Naive thymus-derived CD4-positive, alpha-beta T cell (primary cell): ENCODE data around the gene SUPT20HL1. TPM values are rescaled to one million over a fixed set of nuclear protein-coding genes. Genes with fewer than 3 reads are reported as not detected.
"Not testable (repeated sequence)": the region's sequence is repeated elsewhere in the genome, so short reads cannot be mapped to it uniquely, and the experiment has no call there.

Experiments
- ATAC-seq: fragments of 150-1000 bp; cut with Tn5 transposase; 2 replicates; pipeline ENCODE4 v1.10.0; 2021; ENCODE audit warnings: mild to moderate bottlenecking, moderate library complexity
- CTCF ChIA-PET: fragments of 350-600 bp; sonication (Branson Sonifier 250); formaldehyde crosslinking; loops from one replicate; lab custom pipeline; 2021; ENCODE audit warnings: antibody characterized with exemption; lab: Charles Lee
- POLR2A ChIA-PET: fragments of 350-600 bp; sonication (Branson Sonifier 250); formaldehyde crosslinking; loops from one replicate; lab custom pipeline; 2021; ENCODE audit warnings: antibody characterized with exemption, inconsistent platforms; lab: Charles Lee
- DNase-seq, 9 donors: peaks; one replicate each; pipeline versions ENCODE4 v3.0.0 to v3.0.0-alpha.2; 2020 to 2022; ENCODE audit warnings: mixed read lengths in 1 of 9
- H3K27ac ChIP-seq: one replicate; pipeline ENCODE4 v1.7.0; 2013; ENCODE audit warnings: mild to moderate bottlenecking, low read depth, low read length, moderate library complexity
- H3K27me3 ChIP-seq, 2 donors: one replicate each; pipeline ENCODE4 v1.7.0; 2013; ENCODE audit warnings: low read length in 2 of 2, mild to moderate bottlenecking in 2 of 2, moderate library complexity in 2 of 2; ENCODE audit not compliant: control insufficient read depth in 2 of 2, insufficient read depth in 2 of 2
- H3K36me3 ChIP-seq, 3 experiments: 1 replicate in 2 of 3; 2 replicates in 1 of 3; pipeline ENCODE4 v1.7.0; 2013; ENCODE audit warnings: low read length in 3 of 3, mild to moderate bottlenecking in 3 of 3, moderate library complexity in 1 of 3; ENCODE audit not compliant: insufficient read depth in 3 of 3, control insufficient read depth in 2 of 3
- H3K4me1 ChIP-seq, 2 donors: one replicate each; pipeline ENCODE4 v1.7.0; 2013; ENCODE audit warnings: low read length in 2 of 2, mild to moderate bottlenecking in 2 of 2, moderate library complexity in 1 of 2; ENCODE audit not compliant: control insufficient read depth in 2 of 2, insufficient read depth in 2 of 2
- H3K4me3 ChIP-seq: 2 replicates; pipeline ENCODE4 v1.7.0; 2013; ENCODE audit warnings: mild to moderate bottlenecking, low read length
- H3K9me3 ChIP-seq, 3 experiments: 1 replicate in 2 of 3; 2 replicates in 1 of 3; pipeline ENCODE4 v1.7.0; 2013; ENCODE audit warnings: low read length in 3 of 3; ENCODE audit not compliant: control insufficient read depth in 2 of 3
- H3K27ac Mint-ChIP-seq, 9 donors: one replicate each; pipeline ENCODE4 v1.8.0; 2020 to 2022; ENCODE audit warnings: mixed read lengths in 9 of 9, mild to moderate bottlenecking in 8 of 9, moderate library complexity in 5 of 9, inconsistent platforms in 2 of 9
- H3K27me3 Mint-ChIP-seq, 5 donors: one replicate each; pipeline ENCODE4 v1.8.0; 2021 to 2022; ENCODE audit warnings: mixed read lengths in 5 of 5, mild to moderate bottlenecking in 1 of 5
- H3K36me3 Mint-ChIP-seq, 5 donors: one replicate each; pipeline ENCODE4 v1.8.0; 2020 to 2022; ENCODE audit warnings: mixed read lengths in 5 of 5, mild to moderate bottlenecking in 3 of 5, inconsistent platforms in 1 of 5
- H3K4me1 Mint-ChIP-seq, 7 donors: one replicate each; pipeline ENCODE4 v1.8.0; 2020 to 2022; ENCODE audit warnings: mixed read lengths in 7 of 7, mild to moderate bottlenecking in 3 of 7, inconsistent platforms in 1 of 7
- H3K4me3 Mint-ChIP-seq, 10 donors: one replicate each; pipeline ENCODE4 v1.8.0; 2020 to 2022; ENCODE audit warnings: mild to moderate bottlenecking in 10 of 10, mixed read lengths in 10 of 10, moderate library complexity in 6 of 10, inconsistent platforms in 2 of 10
- H3K9me3 Mint-ChIP-seq, 11 donors: one replicate each; pipeline ENCODE4 v1.8.0; 2020 to 2022; ENCODE audit warnings: mixed read lengths in 11 of 11, mild to moderate bottlenecking in 4 of 11, inconsistent platforms in 1 of 11, moderate library complexity in 1 of 11
- intact Hi-C, 2 donors: fragments of 100-400 bp; cut with micrococcal nuclease; formaldehyde crosslinking; loops; one replicate each; pipeline ENCODE4 v1.15.1; 2023
- polyA plus RNA-seq, 2 donors: library from polyadenylated mRNA; unstranded; fragments of 300-500 nt; fragmentation: Illumina TruSeq; gene quantifications; one replicate each; pipeline ENCODE4 v1.2.3, GENCODE V29; 2021
- total RNA-seq, 6 experiments: library from RNA in 5 of 6; stranded (reverse) in 5 of 6; gene quantifications; 1 replicate in 5 of 6; 2 replicates in 1 of 6; pipeline ENCODE4 v1.2.3 and lab custom pipeline; 2021 to 2026

SUPT20HL1 gene
- total RNA-seq (not detected), polyA plus RNA-seq (not detected), total RNA-seq (lab: John Stamatoyannopoulos, UW) (not detected)

DNA sequence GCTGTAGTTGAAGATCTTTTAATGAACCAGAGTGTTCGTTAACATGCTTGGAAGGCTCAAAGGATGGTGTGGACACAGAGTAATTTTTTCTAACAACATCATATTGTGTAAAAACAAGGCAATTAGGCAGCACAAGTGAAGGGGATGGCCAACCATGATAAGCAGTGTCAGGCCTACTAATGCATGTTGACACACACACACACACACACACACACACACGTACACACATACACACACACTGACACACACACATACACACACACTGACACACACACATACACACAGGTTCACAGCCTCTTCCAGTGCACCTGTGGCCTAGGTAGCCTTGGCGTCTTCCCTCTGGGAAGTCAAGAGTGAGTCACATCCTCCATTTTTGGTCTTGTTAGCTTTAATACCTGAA lies at the start of gene SUPT20HL1:
TSS of gene SUPT20HL1 (plus strand) at position 368 of the 400 bp plus-strand sequence. CDS start 2,122 bp downstream, outside the sequence.
- ChIA-PET POLR2A (no interaction called here), CTCF (no interaction called here)
- intact Hi-C loops = no loop called here
- H3K4me3 ChIP-seq = no peak within 1 kb of the TSS
- H3K4me1 ChIP-seq = no peaks in the 10 kb centered on the region
- Mint-ChIP-seq H3K27me3 (no peaks in the 10 kb centered on the region), H3K4me1 (peaks cover 0 to 11% (median 0%) of the 10 kb centered on the region in 7 donors), H3K4me3 (no peak within 1 kb of the TSS), H3K27ac (no peak within 1 kb of the TSS), H3K9me3 (no peaks in the 10 kb centered on the region), H3K36me3 (no peaks in the 10 kb centered on the region)
- DNase-seq = no peak
- no peaks in the 10 kb centered on the region for H3K36me3 ChIP-seq
- no peak within 1 kb of the TSS for H3K27ac ChIP-seq
- no peaks in the 10 kb centered on the region for H3K9me3 ChIP-seq
- no peak for ATAC-seq
- no peaks in the 10 kb centered on the region for H3K27me3 ChIP-seq

DNA sequence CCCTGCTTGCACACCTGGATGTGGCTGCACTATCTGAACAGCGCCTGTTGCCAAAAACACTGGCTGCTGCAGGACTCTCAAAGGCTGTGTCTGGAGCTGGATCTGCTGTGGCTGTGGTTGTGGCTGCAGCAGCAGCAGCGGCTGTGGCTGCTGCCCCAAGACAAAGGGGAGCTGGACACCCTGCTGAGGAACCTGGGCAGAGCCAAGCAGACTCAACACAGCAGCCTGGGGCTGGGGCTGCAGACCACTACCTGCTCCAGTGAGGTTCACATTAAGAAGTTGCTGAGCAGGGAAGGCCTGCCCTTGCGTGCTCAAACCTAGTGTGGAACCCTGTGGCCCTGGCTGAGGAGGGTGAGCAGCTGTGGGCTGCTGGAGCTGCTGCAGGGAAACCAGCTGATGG lies 49.5 kb upstream of the SUPT20HL1 start:
- H3K9me3 Mint-ChIP-seq, intact Hi-C loops, H3K36me3 Mint-ChIP-seq, H3K27me3 Mint-ChIP-seq, ATAC-seq, H3K27ac Mint-ChIP-seq, H3K4me3 ChIP-seq, CTCF ChIA-PET, H3K36me3 ChIP-seq, H3K4me1 ChIP-seq, POLR2A ChIA-PET, H3K9me3 ChIP-seq, H3K4me3 Mint-ChIP-seq, H3K27ac ChIP-seq, DNase-seq, H3K27me3 ChIP-seq: not testable (repeated sequence)
- H3K4me1 Mint-ChIP-seq = peaks cover 0 to 12% (median 0%) of the 10 kb centered on the region in 7 donors

DNA sequence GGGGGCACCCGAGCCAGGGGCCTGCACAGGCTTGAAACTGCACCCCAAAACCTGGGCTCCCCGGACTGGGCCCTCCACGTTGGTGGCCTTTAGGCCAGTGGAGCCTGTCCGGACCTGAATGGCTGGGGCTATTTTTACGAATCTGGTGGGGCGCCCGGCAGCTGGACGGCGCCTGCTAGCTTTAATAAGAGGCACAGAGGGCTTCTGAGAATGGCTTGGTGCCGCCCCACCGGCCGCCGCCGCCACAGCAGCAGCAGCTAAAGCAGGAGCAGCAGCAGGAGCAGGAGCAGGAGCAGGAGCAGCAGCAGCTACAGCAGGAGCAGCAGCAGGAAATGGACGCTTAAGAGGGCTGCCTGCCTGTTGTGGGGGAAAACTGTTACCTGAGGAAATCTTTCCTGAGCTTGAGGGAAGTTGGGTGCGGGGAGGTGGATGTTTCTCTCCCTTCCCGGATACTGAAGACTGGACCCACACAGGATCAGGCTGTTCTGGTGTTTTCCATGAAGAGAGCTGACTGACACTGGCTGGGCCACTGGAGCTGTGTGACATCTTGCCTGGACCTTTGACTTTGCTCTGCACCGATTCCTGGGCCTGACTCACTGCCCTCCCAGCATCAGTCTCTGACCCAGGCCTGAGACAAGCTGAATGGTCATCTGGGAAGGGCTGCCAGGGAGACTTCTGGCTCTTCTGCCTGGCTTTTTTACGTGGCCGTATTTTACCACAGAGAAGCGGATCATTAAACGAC lies 48.8 kb upstream of the SUPT20HL1 start:
- H3K36me3 ChIP-seq, POLR2A ChIA-PET, CTCF ChIA-PET, H3K4me1 ChIP-seq, H3K4me1 Mint-ChIP-seq, H3K4me3 ChIP-seq, H3K27ac ChIP-seq, H3K27me3 Mint-ChIP-seq, H3K27me3 ChIP-seq, intact Hi-C loops, ATAC-seq, H3K4me3 Mint-ChIP-seq, H3K9me3 ChIP-seq, H3K9me3 Mint-ChIP-seq, H3K27ac Mint-ChIP-seq, H3K36me3 Mint-ChIP-seq, DNase-seq: not testable (repeated sequence)

DNA sequence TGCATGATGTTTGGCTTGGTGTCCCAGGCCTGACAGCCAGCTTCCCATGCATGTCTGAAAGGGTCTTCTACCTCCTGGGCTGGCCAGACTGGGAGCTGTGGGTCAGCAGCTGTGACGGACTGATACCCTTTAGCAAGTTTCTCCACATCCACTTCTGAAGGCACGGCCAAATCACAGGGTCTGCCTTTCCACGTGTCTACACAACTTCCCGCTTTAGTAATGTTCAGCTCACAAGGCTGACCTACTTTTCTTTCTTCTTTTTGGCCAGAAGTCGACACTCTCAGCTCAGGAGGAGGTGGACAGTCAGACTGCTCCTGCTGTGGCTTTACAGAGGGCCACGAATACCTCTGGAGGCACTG lies 48.2 kb upstream of the SUPT20HL1 start:
- H3K27ac ChIP-seq, H3K27ac Mint-ChIP-seq, H3K4me1 ChIP-seq, H3K9me3 ChIP-seq, DNase-seq, POLR2A ChIA-PET, H3K36me3 ChIP-seq, H3K4me1 Mint-ChIP-seq, H3K36me3 Mint-ChIP-seq, CTCF ChIA-PET, H3K27me3 ChIP-seq, intact Hi-C loops, H3K4me3 Mint-ChIP-seq, H3K27me3 Mint-ChIP-seq, H3K9me3 Mint-ChIP-seq, H3K4me3 ChIP-seq, ATAC-seq: not testable (repeated sequence)

DNA sequence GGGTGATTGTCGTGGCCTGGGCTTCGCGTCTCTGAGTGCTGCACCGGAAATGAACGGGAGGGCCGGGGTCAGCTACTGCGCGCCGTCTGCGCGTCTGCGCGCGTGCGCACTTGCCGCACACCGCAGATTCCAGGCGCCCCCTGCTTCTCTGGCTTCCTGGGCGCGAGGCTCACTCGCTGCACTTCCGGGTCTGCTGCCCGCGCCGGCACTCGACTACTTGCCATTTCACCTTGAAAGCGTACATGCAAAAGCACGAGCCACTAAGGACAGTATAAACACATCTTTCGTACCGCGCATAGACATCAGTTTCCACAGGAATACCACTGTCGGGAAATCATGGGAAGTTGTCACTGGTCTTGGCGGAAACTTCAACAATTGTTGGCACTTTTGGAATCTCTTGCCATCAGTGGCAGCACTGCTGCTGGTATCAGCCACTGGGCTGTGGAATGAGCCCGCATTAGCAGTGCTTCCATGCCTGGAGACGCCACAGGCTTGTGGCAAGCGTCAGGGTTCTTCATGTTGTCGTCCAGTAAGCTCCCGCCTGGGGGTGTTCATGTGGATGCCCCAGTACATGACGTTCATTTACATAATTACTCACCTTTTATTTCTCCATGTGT lies 46.3 kb upstream of the SUPT20HL1 start, which contains the start of gene SUPT20HL2:
TSS of gene SUPT20HL2 (minus strand) at position 51 of the 617 bp plus-strand sequence. CDS start 754 bp downstream, outside the sequence.
- peak within 1 kb of the TSS in 1 of 9 donors; percentile 48 for H3K27ac Mint-ChIP-seq
- Histone ChIP-seq H3K9me3 (no peaks in the 10 kb centered on the region), H3K4me3 (no peak within 1 kb of the TSS), H3K4me1 (no peaks in the 10 kb centered on the region), H3K36me3 (no peaks in the 10 kb centered on the region), H3K27ac (no peak within 1 kb of the TSS), H3K27me3 (no peaks in the 10 kb centered on the region)
- H3K27me3 Mint-ChIP-seq = peaks cover 0 to 3% (median 0%) of the 10 kb centered on the region in 5 donors
- DNase-seq = no peak
- no peaks in the 10 kb centered on the region for H3K9me3 Mint-ChIP-seq
- POLR2A ChIA-PET = no interaction called here
- CTCF ChIA-PET = no interaction called here
- H3K4me1 Mint-ChIP-seq = peaks cover 0 to 5% (median 0%) of the 10 kb centered on the region in 7 donors
- no peaks in the 10 kb centered on the region for H3K36me3 Mint-ChIP-seq
- intact Hi-C loops = no loop called here
- H3K4me3 Mint-ChIP-seq = no peak within 1 kb of the TSS
- ATAC-seq = no peak

DNA sequence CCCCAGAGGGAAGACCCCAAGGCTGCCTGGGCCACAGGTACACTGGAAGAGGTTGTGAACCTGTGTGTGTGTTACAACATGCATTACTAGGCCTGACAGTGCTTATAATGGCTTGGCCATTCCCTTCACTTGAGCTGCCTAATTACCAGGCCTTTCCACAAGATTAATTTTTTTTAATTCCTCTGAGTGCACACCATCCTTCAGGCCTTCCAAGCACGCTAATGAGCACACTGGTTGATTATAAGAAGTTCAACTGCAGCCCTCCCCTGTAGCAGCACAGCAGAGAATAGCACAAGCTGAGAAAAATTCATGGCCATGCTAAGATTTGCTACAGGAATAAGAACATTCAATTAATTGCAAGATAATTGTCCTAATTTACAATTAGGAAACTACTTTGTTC lies 44.3 kb upstream of the SUPT20HL1 start:
- Histone ChIP-seq H3K4me1 (no peaks in the 10 kb centered on the region), H3K27me3 (no peaks in the 10 kb centered on the region), H3K9me3 (no peaks in the 10 kb centered on the region), H3K36me3 (no peaks in the 10 kb centered on the region), H3K4me3 (no peak overlapping the region), H3K27ac (no peak overlapping the region)
- intact Hi-C loops = no loop called here
- POLR2A ChIA-PET = no interaction called here
- no peak overlapping the region for H3K4me3 Mint-ChIP-seq
- peaks cover 0 to 2% (median 0%) of the 10 kb centered on the region in 7 donors for H3K4me1 Mint-ChIP-seq
- H3K27ac Mint-ChIP-seq = peak overlapping the region in 1 of 9 donors; percentile 57
- H3K27me3 Mint-ChIP-seq = peaks cover 0 to 3% (median 0%) of the 10 kb centered on the region in 5 donors
- ATAC-seq = no peak
- CTCF ChIA-PET = no interaction called here
- DNase-seq = no peak
- H3K36me3 Mint-ChIP-seq = no peaks in the 10 kb centered on the region
- no peaks in the 10 kb centered on the region for H3K9me3 Mint-ChIP-seq

DNA sequence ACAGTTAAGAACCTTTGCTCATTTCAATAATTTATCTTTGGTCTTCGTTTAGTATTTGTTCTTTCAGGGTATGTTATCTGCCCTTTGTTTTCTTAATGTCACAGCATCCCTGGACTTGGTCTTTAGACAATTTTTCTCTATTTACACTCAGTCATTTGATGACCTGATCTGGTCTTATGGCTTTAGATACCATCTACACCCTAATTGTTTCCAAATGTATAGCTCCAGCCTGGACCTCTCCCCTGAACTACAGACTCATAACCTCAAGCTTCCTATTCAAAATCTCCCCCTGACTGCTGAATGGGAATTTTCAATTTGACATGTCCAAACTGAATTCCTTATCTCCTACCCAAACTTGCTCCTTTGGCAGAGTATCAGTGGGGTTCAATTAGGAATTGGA lies 42.9 kb upstream of the SUPT20HL1 start:
- Histone ChIP-seq H3K27me3 (no peaks in the 10 kb centered on the region), H3K9me3 (no peaks in the 10 kb centered on the region), H3K27ac (no peak overlapping the region), H3K4me1 (no peaks in the 10 kb centered on the region), H3K4me3 (no peak overlapping the region), H3K36me3 (no peaks in the 10 kb centered on the region)
- H3K27ac Mint-ChIP-seq = no peak overlapping the region
- ATAC-seq (no peak), DNase-seq (no peak)
- H3K4me3 Mint-ChIP-seq = no peak overlapping the region
- POLR2A ChIA-PET = no interaction called here
- no peaks in the 10 kb centered on the region for H3K9me3 Mint-ChIP-seq
- H3K27me3 Mint-ChIP-seq = peaks cover 0 to 3% (median 0%) of the 10 kb centered on the region in 5 donors
- intact Hi-C loops = no loop called here
- no peaks in the 10 kb centered on the region for H3K36me3 Mint-ChIP-seq
- CTCF ChIA-PET = no interaction called here
- H3K4me1 Mint-ChIP-seq = peaks cover 0 to 2% (median 0%) of the 10 kb centered on the region in 7 donors
